K562 (cell line): Measurements from ENCODE around the gene SPNS1. TPM values are rescaled to one million over a fixed set of nuclear protein-coding genes. Genes with fewer than 3 reads are reported as not detected.

Experiments
- CC2D1A ChIP-seq: fragments of 450-650 bp; IDR thresholded peaks from 2 replicates; pipeline ENCODE4 v1.6.1; 2017; ENCODE audit warnings: mild to moderate bottlenecking
- CREB1 ChIP-seq, 2 experiments: sonication (generic) in 1 of 2; formaldehyde crosslinking in 1 of 2; IDR thresholded peaks; 2 replicates each; pipeline versions ENCODE4 v1.6.1 to v1.8.0; 2012 to 2022; ENCODE audit warnings: inconsistent platforms in 1 of 2, mild to moderate bottlenecking in 1 of 2, missing genetic modification reagents in 1 of 2, moderate library complexity in 1 of 2
- E2F5 ChIP-seq: sonication (generic); formaldehyde crosslinking; IDR thresholded peaks from 2 replicates; pipeline ENCODE4 v1.8.0; 2022; ENCODE audit warnings: mild to moderate bottlenecking, missing genetic modification reagents
- ETV5 ChIP-seq: sonication (generic); formaldehyde crosslinking; IDR thresholded peaks from 2 replicates; pipeline ENCODE4 v1.4.0; 2020; ENCODE audit warnings: low read depth, mild to moderate bottlenecking, missing genetic modification reagents
- HCFC1 ChIP-seq: IDR thresholded peaks from 2 replicates; pipeline ENCODE4 v1.6.1; 2012; ENCODE audit warnings: low read depth, low read length, improper control_type of control experiment
- JUN ChIP-seq, 2 experiments: sonication (generic) in 1 of 2; formaldehyde crosslinking in 1 of 2; IDR thresholded peaks; 2 replicates each; pipeline versions ENCODE4 v1.6.1 to v1.8.0; 2012 to 2022; ENCODE audit warnings: borderline replicate concordance in 2 of 2, mild to moderate bottlenecking in 2 of 2, improper control_type of control experiment in 1 of 2, low read depth in 1 of 2, low read length in 1 of 2, missing genetic modification reagents in 1 of 2
- JUND ChIP-seq, 2 experiments: IDR thresholded peaks; 2 replicates in 1 of 2; 3 replicates in 1 of 2; pipeline ENCODE4 v1.6.1; 2011; ENCODE audit warnings: borderline replicate concordance in 2 of 2, low read depth in 2 of 2, low read length in 2 of 2, improper control_type of control experiment in 1 of 2, missing biosample characterization in 1 of 2, missing genetic modification characterization in 1 of 2, missing genetic modification reagents in 1 of 2
- L3MBTL2 ChIP-seq: fragments of 450-650 bp; IDR thresholded peaks from 2 replicates; pipeline ENCODE4 v1.6.1; 2016; ENCODE audit warnings: mild to moderate bottlenecking, moderate library complexity
- MAX ChIP-seq: sonication (generic); formaldehyde crosslinking; IDR thresholded peaks from 2 replicates; pipeline ENCODE4 v1.9.0; 2022; ENCODE audit warnings: mild to moderate bottlenecking, missing genetic modification reagents
- MNT ChIP-seq, 2 experiments: fragments of 450-650 bp; conservative IDR thresholded peaks; 2 replicates each; pipeline ENCODE4 v1.6.1; 2017; ENCODE audit warnings: mild to moderate bottlenecking in 2 of 2, moderate library complexity in 2 of 2
- PHF8 ChIP-seq: fragments of 200-600 bp; sonication (generic); IDR thresholded peaks from 2 replicates; pipeline ENCODE4 v1.6.1; 2012; ENCODE audit warnings: mixed run types, mild to moderate bottlenecking, inconsistent platforms, low read length, moderate library complexity, borderline replicate concordance
- SRF ChIP-seq, 2 experiments: fragments of 250-450, 450-650 bp in 1 of 2; sonication (Bioruptor Pico) in 1 of 2; sonication (generic) in 1 of 2; formaldehyde crosslinking; IDR thresholded peaks; 2 replicates each; pipeline versions ENCODE4 v1.5.0 to v1.5.1; 2020 to 2022; ENCODE audit warnings: mild to moderate bottlenecking in 1 of 2, missing genetic modification reagents in 1 of 2
- TCF7 ChIP-seq: sonication (generic); IDR thresholded peaks from 2 replicates; pipeline ENCODE4 v1.6.1; 2016; ENCODE audit warnings: antibody characterized with exemption, borderline replicate concordance
- ZBTB7A ChIP-seq: IDR thresholded peaks from 2 replicates; pipeline ENCODE4 v1.6.1; 2011; ENCODE audit warnings: low read depth, mild to moderate bottlenecking, low read length, moderate library complexity, borderline replicate concordance; ENCODE audit not compliant: control insufficient read depth
- ZFP36 ChIP-seq: fragments of 150-350 bp; IDR thresholded peaks from 2 replicates; pipeline ENCODE4 v1.6.1; 2018; ENCODE audit warnings: low read length, low read depth; ENCODE audit not compliant: partially characterized antibody
- ZNF121 ChIP-seq: sonication (generic); formaldehyde crosslinking; conservative IDR thresholded peaks from 2 replicates; pipeline ENCODE4 v1.8.0; 2022; ENCODE audit warnings: missing genetic modification reagents
- ZNF280A ChIP-seq: fragments of 450-650 bp; IDR thresholded peaks from 2 replicates; pipeline ENCODE4 v1.6.1; 2018; ENCODE audit warnings: mild to moderate bottlenecking, low read depth; ENCODE audit not compliant: partially characterized antibody
- ZNF830 ChIP-seq: fragments of 250-450 bp; sonication (Bioruptor Pico); IDR thresholded peaks from 2 replicates; pipeline ENCODE4 v1.5.0; 2021; ENCODE audit warnings: mild to moderate bottlenecking
- polyA plus RNA-seq, 8 experiments: library from polyadenylated mRNA; depleted of rRNA in 4 of 8; stranded (reverse) in 5 of 8; unstranded in 3 of 8; fragments of >200 nt; fragmentation: Nextera tagmentation in 2 of 8; fragmentation: Illumina TruSeq in 1 of 8; extraction: Ambion mirVana in 2 of 8; extraction: Trizol in 1 of 8; gene quantifications; 2 replicates each; pipeline versions ENCODE4 v1.2.1 to v1.2.3, GENCODE V29; 2011 to 2014; ENCODE audit warnings: inconsistent platforms in 1 of 8, missing spikeins in 1 of 8
- total RNA-seq, 7 experiments: library from RNA; depleted of rRNA in 6 of 7; stranded (reverse); fragments of >200 nt in 6 of 7; fragmentation: Illumina TruSeq in 2 of 7; extraction: Trizol in 2 of 7; gene quantifications; 2 replicates each; pipeline versions ENCODE4 v1.2.1 to v1.2.3, GENCODE V29; 2011 to 2021; ENCODE audit warnings: low replicate concordance in 1 of 7

SPNS1 gene
- total and polyA plus RNA-seq, 9 of the 15 experiments (the other 6 are each of a cell fraction or from before 2014, with no cell fraction given), result 0.58 to 64.9 (median 13.7) TPM

GRCh38 chr16:28935924-28936783 is 38.4 kb upstream of the SPNS1 start (continued):
- peak; percentile 21; the same call in 1 of the 2 replicates for TF ChIP-seq JUN (IDR thresholded peaks at IDR 0.05; ENCODE audit: borderline replicate concordance, low read depth, low read length)
- 0 out of 2 replicates have a peak, but pooled peaks have one; percentile 62 for TF ChIP-seq JUN (CRISPR knock-in tag; IDR thresholded peaks at IDR 0.05; ENCODE audit: borderline replicate concordance)
- no peak for TF ChIP-seq CREB1 (IDR thresholded peaks at IDR 0.05)
- TF ChIP-seq CREB1 (CRISPR knock-in tag; IDR thresholded peaks at IDR 0.05), result peak; percentile 52; the same call in 1 of the 2 replicates
- TF ChIP-seq ETV5 (CRISPR knock-in tag), result peak; percentile 59
- no peak for TF ChIP-seq ZNF280A
- 0 out of 2 replicates have a peak, but pooled peaks have one; percentile 37 for TF ChIP-seq E2F5 (CRISPR knock-in tag)
- 0 out of 2 replicates have a peak, but pooled peaks have one; percentile 35 for TF ChIP-seq ZNF830 (CRISPR knock-in tag)
- peak; percentile 39 to 73; a peak in 3 of 4 replicates for TF ChIP-seq MNT (conservative IDR thresholded peaks at IDR 0.05)
- peak in 1 of 2 experiments; percentile 68; a peak in 1 of 4 replicates for TF ChIP-seq SRF (CRISPR knock-in tag; IDR thresholded peaks at IDR 0.05)
- peak; percentile 95 for TF ChIP-seq L3MBTL2
- TF ChIP-seq TCF7, result peak; percentile 81; the same call in 1 of the 2 replicates
- TF ChIP-seq HCFC1, result peak; percentile 13; the same call in 1 of the 2 replicates
- 0 out of 2 replicates have a peak, but pooled peaks have one; percentile 10 for TF ChIP-seq CC2D1A
- peak; percentile 75 for TF ChIP-seq ZFP36
- peak; percentile 97 for TF ChIP-seq MAX (CRISPR knock-in tag)
- TF ChIP-seq PHF8, result peak; percentile 64; the same call in 1 of the 2 replicates
- TF ChIP-seq JUND (IDR thresholded peaks at IDR 0.05; ENCODE audit: borderline replicate concordance, low read depth, low read length), result peak; percentile 43; the same call in 1 of the 2 replicates
- TF ChIP-seq JUND (tag; IDR thresholded peaks at IDR 0.05; ENCODE audit: borderline replicate concordance, low read depth, low read length), result no peak; the same call in 2 of the 3 replicates
- TF ChIP-seq ZNF121 (CRISPR knock-in tag), result no peak
- TF ChIP-seq ZBTB7A, result peak; percentile 8; the same call in 1 of the 2 replicates
